Lung (tissue), 12 donors: ENCODE results near the gene ASAH2B. TPM values are rescaled to one million over a fixed set of nuclear protein-coding genes. Genes with fewer than 3 reads are reported as not detected.

ENCODE experiments used
- ATAC-seq: fragments of 200-7000 bp; cut with Tn5 transposase; one replicate; pipeline ENCODE4 v1.9.1; 2020; ENCODE audit warnings: moderate number of reproducible peaks; ENCODE audit not compliant: insufficient read depth, low FRiP score
- DNase-seq, 3 donors: peaks; one replicate each; pipeline ENCODE4 v3.0.0-alpha.2; 2013 to 2017
- H3K27ac ChIP-seq, 2 donors: one replicate each; pipeline ENCODE4 v1.5.1; 2013; ENCODE audit warnings: mild to moderate bottlenecking in 2 of 2, moderate library complexity in 2 of 2, control low read depth in 1 of 2, inconsistent platforms in 1 of 2, low read depth in 1 of 2, low read length in 1 of 2
- H3K27me3 ChIP-seq, 3 donors: one replicate each; pipeline ENCODE4 v1.5.1; 2013; ENCODE audit warnings: low read length in 2 of 3; ENCODE audit not compliant: control insufficient read depth in 3 of 3, insufficient read depth in 3 of 3
- H3K36me3 ChIP-seq, 4 donors: one replicate each; pipeline ENCODE4 v1.5.1; 2013; ENCODE audit warnings: low read length in 4 of 4, mild to moderate bottlenecking in 1 of 4, moderate library complexity in 1 of 4; ENCODE audit not compliant: control insufficient read depth in 4 of 4, insufficient read depth in 4 of 4
- H3K4me1 ChIP-seq, 5 donors: one replicate each; pipeline ENCODE4 v1.5.1; 2013; ENCODE audit warnings: low read length in 5 of 5, mild to moderate bottlenecking in 2 of 5, moderate library complexity in 1 of 5; ENCODE audit not compliant: control insufficient read depth in 5 of 5, insufficient read depth in 5 of 5
- H3K4me3 ChIP-seq: one replicate; pipeline ENCODE4 v1.5.1; 2013; ENCODE audit warnings: mild to moderate bottlenecking, control low read depth, moderate library complexity
- H3K9ac ChIP-seq, 2 donors: one replicate each; pipeline ENCODE4 v1.5.1; 2013; ENCODE audit warnings: low read length in 2 of 2, control low read depth in 1 of 2; ENCODE audit not compliant: insufficient read depth in 1 of 2
- H3K9me3 ChIP-seq, 4 donors: one replicate each; pipeline ENCODE4 v1.5.1; 2013; ENCODE audit warnings: low read length in 3 of 4, mild to moderate bottlenecking in 1 of 4, moderate library complexity in 1 of 4; ENCODE audit not compliant: control insufficient read depth in 4 of 4, insufficient read depth in 3 of 4
- WGBS, 2 donors: extraction: QIAGEN DNeasy Blood & Tissue Kit; methylation state at CpG; one replicate each; pipeline ENCODE4 v1.1.7; 2013; 5-methylcytosine and 5-hydroxymethylcytosine counted together
- polyA plus RNA-seq, 2 donors: library from polyadenylated mRNA; stranded (reverse); fragments of 200-250 nt; gene quantifications; one replicate each; pipeline ENCODE4 v1.2.1, GENCODE V29; 2013
- total RNA-seq, 2 donors: library from RNA; depleted of rRNA in 1 of 2; stranded (reverse); fragments of >200 nt in 1 of 2; gene quantifications; one replicate each; pipeline ENCODE4 v1.2.1, GENCODE V29; 2014 to 2021
- TF ChIP-seq, protein P1 (sequence below): IDR thresholded peaks from 2 replicates; pipeline ENCODE4 v1.5.1; 2012; ENCODE audit warnings: mild to moderate bottlenecking; ENCODE audit errors: control extremely low read depth, extremely low read depth
- donor health status: control.
- donor health status: control.
- donor health status: Bipolar disorder and iron deficiency.
- donor health status: healthy.
- donor health status: DM: yes; HTN: yes; CAD: no.

Gene ASAH2B
- total and polyA plus RNA-seq, 4 donors = 2.9 to 6.1 (median 3.3) TPM

GRCh38 chr10:50805981-50806622, 66.4 kb downstream of the ASAH2B start:
- Histone ChIP-seq H3K9me3 (no peaks in the 10 kb centered on the region), H3K36me3 (no peaks in the 10 kb centered on the region), H3K4me3 (no peak overlapping the region), H3K9ac (no peak overlapping the region), H3K4me1 (peaks cover 0 to 4% (median 0%) of the 10 kb centered on the region in 5 donors), H3K27ac (no peak overlapping the region), H3K27me3 (no peaks in the 10 kb centered on the region)
- DNase-seq = peak; percentile 37 to 79 (median 61)
- whole genome bisulfite sequencing, 2 donors = 24 to 40% methylated on average over 2 of the region's 2 CpGs
- ATAC-seq = no peak
- TF ChIP-seq, protein P1, sequence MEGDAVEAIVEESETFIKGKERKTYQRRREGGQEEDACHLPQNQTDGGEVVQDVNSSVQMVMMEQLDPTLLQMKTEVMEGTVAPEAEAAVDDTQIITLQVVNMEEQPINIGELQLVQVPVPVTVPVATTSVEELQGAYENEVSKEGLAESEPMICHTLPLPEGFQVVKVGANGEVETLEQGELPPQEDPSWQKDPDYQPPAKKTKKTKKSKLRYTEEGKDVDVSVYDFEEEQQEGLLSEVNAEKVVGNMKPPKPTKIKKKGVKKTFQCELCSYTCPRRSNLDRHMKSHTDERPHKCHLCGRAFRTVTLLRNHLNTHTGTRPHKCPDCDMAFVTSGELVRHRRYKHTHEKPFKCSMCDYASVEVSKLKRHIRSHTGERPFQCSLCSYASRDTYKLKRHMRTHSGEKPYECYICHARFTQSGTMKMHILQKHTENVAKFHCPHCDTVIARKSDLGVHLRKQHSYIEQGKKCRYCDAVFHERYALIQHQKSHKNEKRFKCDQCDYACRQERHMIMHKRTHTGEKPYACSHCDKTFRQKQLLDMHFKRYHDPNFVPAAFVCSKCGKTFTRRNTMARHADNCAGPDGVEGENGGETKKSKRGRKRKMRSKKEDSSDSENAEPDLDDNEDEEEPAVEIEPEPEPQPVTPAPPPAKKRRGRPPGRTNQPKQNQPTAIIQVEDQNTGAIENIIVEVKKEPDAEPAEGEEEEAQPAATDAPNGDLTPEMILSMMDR = no peak

DNA sequence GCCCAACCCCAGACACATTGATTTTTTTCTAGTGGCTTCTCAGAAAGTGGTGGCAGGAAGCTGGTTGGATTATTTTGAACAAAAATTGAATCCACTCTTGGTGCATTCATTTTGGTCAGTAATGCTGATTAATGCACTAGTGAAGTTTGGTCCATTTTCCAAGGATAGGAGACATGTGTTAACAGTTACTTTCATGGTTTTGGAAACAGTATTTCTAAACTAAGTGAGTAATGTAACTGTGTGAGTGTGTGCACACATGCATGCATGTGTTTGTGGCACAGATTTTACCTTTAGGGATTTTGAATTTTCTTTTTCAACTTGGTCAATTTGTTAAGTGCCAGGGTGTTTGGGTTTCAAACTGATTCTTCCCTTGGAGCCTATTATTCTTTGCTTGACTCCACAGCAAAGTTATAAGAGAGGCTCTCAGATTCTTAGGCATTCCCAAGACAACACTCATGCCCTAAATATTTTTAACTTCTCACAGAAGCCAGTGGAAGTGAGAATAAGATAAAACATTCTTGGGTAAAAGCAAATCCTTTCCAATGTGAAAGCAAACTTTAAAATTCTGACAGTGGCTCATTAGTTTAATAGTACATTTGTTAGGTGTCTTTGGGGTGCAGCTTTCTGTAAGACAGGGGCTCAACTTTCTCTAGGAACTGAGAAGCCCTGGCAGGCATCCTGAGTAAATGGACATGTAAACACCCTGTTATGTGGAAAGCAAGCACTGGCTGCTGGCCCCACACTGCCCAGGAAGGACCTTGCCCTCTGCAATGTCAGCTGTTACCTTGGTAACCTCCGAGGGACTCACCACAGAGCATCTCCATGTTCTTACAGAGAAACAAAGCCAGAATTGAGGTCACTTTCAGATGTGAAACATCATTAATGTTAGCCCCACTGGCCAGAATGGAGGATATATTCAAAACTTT, 68.4 kb downstream of the ASAH2B start:
- Histone ChIP-seq H3K9ac (no peak overlapping the region), H3K27ac (no peak overlapping the region), H3K9me3 (no peaks in the 10 kb centered on the region), H3K27me3 (no peaks in the 10 kb centered on the region), H3K36me3 (no peaks in the 10 kb centered on the region), H3K4me3 (no peak overlapping the region), H3K4me1 (peaks cover 0 to 4% (median 0%) of the 10 kb centered on the region in 5 donors)
- ATAC-seq = no peak
- DNase-seq = no peak
- 25 to 44% methylated on average over 1 of the region's 1 CpG for WGBS, 2 donors
- TF ChIP-seq, protein P1 = no peak

Other genes starting within 250 kb of the ASAH2B start
- 100 to 1,000 TPM in 1 of 2 donors, 10 to 100 TPM in 1; 60.9 to 142 TPM for gene SGMS1, start 116.0 kb upstream of the ASAH2B start, total RNA-seq
- gene SGMS1, start 116.0 kb upstream of the ASAH2B start, polyA plus RNA-seq = 10 to 100 TPM; 15.8 to 21.6 TPM
- under 1 TPM; 0.06 to 0.25 TPM for gene A1CF, start 145.7 kb downstream of the ASAH2B start, total RNA-seq
- gene A1CF, start 145.7 kb downstream of the ASAH2B start, polyA plus RNA-seq = under 1 TPM; under 0.01 to 0.04 TPM